Sigmoid colon (tissue), 7 donors: ENCODE measurements around the gene PRR22. TPM values are rescaled to one million over a fixed set of nuclear protein-coding genes. Genes with fewer than 3 reads are reported as not detected.

Experiments used
- DNase-seq: peaks from one replicate; pipeline ENCODE4 v3.0.0-alpha.2; 2019
- H3K27ac ChIP-seq, 4 donors: fragments of 200-600 bp; sonication (generic); one replicate each; pipeline ENCODE4 v1.5.1; 2016 to 2019; ENCODE audit warnings: mild to moderate bottlenecking in 1 of 4
- H3K27me3 ChIP-seq, 3 donors: fragments of 200-600 bp; sonication (generic); one replicate each; pipeline ENCODE4 v1.5.1; 2019; ENCODE audit warnings: mild to moderate bottlenecking in 1 of 3
- H3K36me3 ChIP-seq, 4 donors: fragments of 200-600 bp; sonication (generic); one replicate each; pipeline ENCODE4 v1.5.1; 2016 to 2019
- H3K4me1 ChIP-seq, 4 donors: fragments of 200-600 bp; sonication (generic); one replicate each; pipeline ENCODE4 v1.5.1; 2017 to 2019
- H3K4me3 ChIP-seq, 4 donors: fragments of 200-600 bp; sonication (generic); one replicate each; pipeline ENCODE4 v1.5.1; 2017 to 2019; ENCODE audit warnings: mild to moderate bottlenecking in 2 of 4, moderate library complexity in 1 of 4
- H3K9me3 ChIP-seq, 4 donors: fragments of 200-600 bp in 3 of 4; sonication (generic) in 3 of 4; one replicate each; pipeline versions ENCODE4 v1.5.1 to v1.6.1; 2013 to 2019
- EP300 ChIP-seq, 4 donors: sonication (generic); formaldehyde crosslinking; IDR thresholded peaks; one replicate each; pipeline ENCODE4 v1.6.1; 2017; ENCODE audit warnings: antibody characterized with exemption in 4 of 4
- POLR2A ChIP-seq, 2 donors: fragments of 450-650 bp; IDR thresholded peaks; one replicate each; pipeline ENCODE4 v1.6.1; 2016; ENCODE audit warnings: antibody characterized with exemption in 2 of 2, mild to moderate bottlenecking in 2 of 2, moderate library complexity in 2 of 2
- POLR2AphosphoS5 ChIP-seq, 4 donors: sonication (generic); formaldehyde crosslinking; IDR thresholded peaks; one replicate each; pipeline ENCODE4 v1.6.1; 2017; ENCODE audit warnings: antibody characterized with exemption in 4 of 4
- WGBS, 2 donors: extraction: QIAGEN DNeasy Blood & Tissue Kit; methylation state at CpG; one replicate each; pipeline ENCODE4 v1.1.7; 2013; 5-methylcytosine and 5-hydroxymethylcytosine counted together
- intact Hi-C: fragments of 100-400 bp; cut with DNase I; formaldehyde crosslinking; loops from one replicate; pipeline ENCODE4 v1.15.1; 2023
- polyA plus RNA-seq, 3 donors: library from polyadenylated mRNA; stranded (reverse); fragments of 200-250 nt; gene quantifications; one replicate each; pipeline ENCODE4 v1.2.3, GENCODE V29; 2013
- total RNA-seq, 4 donors: library from RNA; depleted of rRNA; stranded (reverse); fragments of >200 nt; gene quantifications; one replicate each; pipeline ENCODE4 v1.1.0, GENCODE V29; 2016
- TF ChIP-seq, protein P1 (sequence below), 4 experiments: fragments of 450-650 bp in 3 of 4; fragments of 200-600 bp in 1 of 4; IDR thresholded peaks; one replicate each; pipeline ENCODE4 v1.5.1; 2016 to 2019; ENCODE audit warnings: antibody characterized with exemption in 4 of 4, mild to moderate bottlenecking in 3 of 4, moderate library complexity in 2 of 4
- donor health status: healthy with polysubstance abuse.
- donor health status: Bipolar disorder and iron deficiency.
- donor health status: healthy.

PRR22 gene
- total and polyA plus RNA-seq, 7 donors, result 0.60 to 9.2 (median 0.90) TPM; not detected in 3

DNA sequence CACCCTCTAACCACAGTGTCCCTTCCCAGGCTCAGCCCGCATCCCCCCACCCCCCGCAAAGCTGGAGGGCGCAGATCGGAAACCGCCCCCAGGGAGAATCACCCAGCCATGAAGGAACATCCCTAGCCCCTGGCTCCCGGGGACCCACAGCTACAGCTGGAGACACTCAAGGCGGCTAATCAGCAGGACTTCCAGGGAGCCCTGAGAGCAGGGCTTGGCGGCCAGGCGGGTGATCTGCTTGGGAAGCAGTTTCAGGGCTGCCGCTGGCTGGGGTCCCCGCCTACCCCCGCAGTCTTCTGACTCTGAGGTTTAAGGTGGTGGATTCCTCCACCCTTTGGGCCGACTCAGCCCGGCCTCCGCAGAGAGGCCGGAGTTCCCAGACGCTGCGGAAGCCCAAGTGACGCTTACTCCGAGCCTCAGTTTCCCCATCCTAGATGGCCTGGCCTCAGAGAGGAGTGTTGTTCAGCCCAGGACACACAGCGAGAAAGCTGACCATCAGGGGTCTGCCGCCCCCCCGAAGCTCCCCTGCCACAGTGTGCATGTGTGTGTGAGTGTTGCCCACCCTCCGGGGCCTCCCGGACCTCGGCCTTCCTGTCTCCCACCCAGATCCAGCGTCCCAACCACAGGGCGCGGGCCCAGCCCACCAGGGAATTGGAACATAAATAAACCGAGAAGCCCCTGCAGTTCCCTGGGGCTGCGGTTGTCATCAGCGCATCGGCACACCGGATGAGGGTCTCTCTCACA, 45.2 kb upstream of the PRR22 start:
- Histone ChIP-seq H3K36me3 (no peaks in the 10 kb centered on the region), H3K9me3 (no peaks in the 10 kb centered on the region), H3K4me3 (peak overlapping the region; percentile 38 to 57 (median 48)), H3K27me3 (peaks cover 0 to 5% (median 0%) of the 10 kb centered on the region in 3 donors), H3K4me1 (peaks cover 0 to 35% (median 33%) of the 10 kb centered on the region in 4 donors), H3K27ac (peak overlapping the region; percentile 87 to 96 (median 92))
- WGBS, 2 donors, result 71 to 83% methylated on average over 34 of the region's 34 CpGs
- no peak for DNase-seq
- TF ChIP-seq EP300 (IDR thresholded peaks at IDR 0.05) (no peak), POLR2AphosphoS5 (IDR thresholded peaks at IDR 0.05) (no peak), POLR2A (IDR thresholded peaks at IDR 0.05) (no peak)
- TF ChIP-seq, protein P1, sequence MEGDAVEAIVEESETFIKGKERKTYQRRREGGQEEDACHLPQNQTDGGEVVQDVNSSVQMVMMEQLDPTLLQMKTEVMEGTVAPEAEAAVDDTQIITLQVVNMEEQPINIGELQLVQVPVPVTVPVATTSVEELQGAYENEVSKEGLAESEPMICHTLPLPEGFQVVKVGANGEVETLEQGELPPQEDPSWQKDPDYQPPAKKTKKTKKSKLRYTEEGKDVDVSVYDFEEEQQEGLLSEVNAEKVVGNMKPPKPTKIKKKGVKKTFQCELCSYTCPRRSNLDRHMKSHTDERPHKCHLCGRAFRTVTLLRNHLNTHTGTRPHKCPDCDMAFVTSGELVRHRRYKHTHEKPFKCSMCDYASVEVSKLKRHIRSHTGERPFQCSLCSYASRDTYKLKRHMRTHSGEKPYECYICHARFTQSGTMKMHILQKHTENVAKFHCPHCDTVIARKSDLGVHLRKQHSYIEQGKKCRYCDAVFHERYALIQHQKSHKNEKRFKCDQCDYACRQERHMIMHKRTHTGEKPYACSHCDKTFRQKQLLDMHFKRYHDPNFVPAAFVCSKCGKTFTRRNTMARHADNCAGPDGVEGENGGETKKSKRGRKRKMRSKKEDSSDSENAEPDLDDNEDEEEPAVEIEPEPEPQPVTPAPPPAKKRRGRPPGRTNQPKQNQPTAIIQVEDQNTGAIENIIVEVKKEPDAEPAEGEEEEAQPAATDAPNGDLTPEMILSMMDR (IDR thresholded peaks at IDR 0.05), result no peak
- intact Hi-C loops, result loop anchor here (2.0 kb wide), 2 partner anchors 51 to 61 kb away; no protein-coding TSS in a partner anchor

GRCh38 chr19:5828661-5829566, 44.4 kb upstream of the PRR22 start:
- peak; percentile 93 for DNase-seq
- no peaks in the 10 kb centered on the region for H3K36me3 ChIP-seq
- 16 to 67% methylated on average over 47 of the region's 47 CpGs for WGBS, 2 donors
- H3K9me3 ChIP-seq, result no peaks in the 10 kb centered on the region
- H3K27ac ChIP-seq, result peak overlapping the region; percentile 87 to 96 (median 92)
- peak overlapping the region; percentile 38 to 57 (median 48) for H3K4me3 ChIP-seq
- H3K27me3 ChIP-seq, result peaks cover 0 to 5% (median 0%) of the 10 kb centered on the region in 3 donors
- peaks cover 0 to 35% (median 33%) of the 10 kb centered on the region in 4 donors for H3K4me1 ChIP-seq
- TF ChIP-seq POLR2AphosphoS5 (IDR thresholded peaks at IDR 0.05) (peak; percentile 65 to 84 (median 78)), POLR2A (IDR thresholded peaks at IDR 0.05) (no peak), EP300 (IDR thresholded peaks at IDR 0.05) (peak in 2 of 4 donors; percentile 44 to 59)
- TF ChIP-seq, protein P1 (IDR thresholded peaks at IDR 0.05), result peak in 1 of 4 experiments; percentile 21
- intact Hi-C loops, result loop anchor here (2.0 kb wide), 2 partner anchors 52 to 62 kb away; no protein-coding TSS in a partner anchor

DNA sequence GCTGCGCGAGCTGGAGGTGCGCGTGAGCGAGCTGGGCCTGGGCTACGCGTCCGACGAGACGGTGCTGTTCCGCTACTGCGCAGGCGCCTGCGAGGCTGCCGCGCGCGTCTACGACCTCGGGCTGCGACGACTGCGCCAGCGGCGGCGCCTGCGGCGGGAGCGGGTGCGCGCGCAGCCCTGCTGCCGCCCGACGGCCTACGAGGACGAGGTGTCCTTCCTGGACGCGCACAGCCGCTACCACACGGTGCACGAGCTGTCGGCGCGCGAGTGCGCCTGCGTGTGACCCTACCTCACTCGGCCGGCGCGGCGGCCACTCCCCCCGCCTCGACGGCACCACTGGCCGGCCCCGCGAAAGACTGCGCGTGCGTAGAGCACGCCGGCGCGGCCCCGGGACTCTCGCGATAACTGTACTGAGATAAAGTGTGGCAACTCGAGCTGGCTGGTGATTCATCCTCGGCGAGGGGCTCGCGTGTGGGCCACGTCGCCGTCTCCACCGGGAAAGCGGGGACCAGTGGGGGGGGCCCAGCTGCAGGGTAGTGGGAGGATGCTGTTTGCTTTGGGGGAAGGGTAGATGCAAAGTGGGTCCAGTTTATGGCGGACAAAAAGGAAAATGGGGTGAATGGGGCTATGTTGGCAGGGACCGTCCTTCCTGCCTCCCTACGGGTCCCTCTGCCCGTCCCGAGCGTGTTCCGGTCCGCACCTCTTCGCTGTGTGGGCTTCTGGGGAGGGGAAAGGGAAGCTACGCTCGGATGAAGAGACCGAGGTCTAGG, 43.5 kb upstream of the PRR22 start:
- no peaks in the 10 kb centered on the region for H3K9me3 ChIP-seq
- TF ChIP-seq, protein P1 (IDR thresholded peaks at IDR 0.05), result no peak
- TF ChIP-seq POLR2AphosphoS5 (IDR thresholded peaks at IDR 0.05) (peak; percentile 96 to 98 (median 98)), POLR2A (IDR thresholded peaks at IDR 0.05) (peak; percentile 80 to 95), EP300 (IDR thresholded peaks at IDR 0.05) (peak in 1 of 4 donors; percentile 53)
- peak overlapping the region; percentile 38 to 57 (median 48) for H3K4me3 ChIP-seq
- H3K36me3 ChIP-seq, result no peaks in the 10 kb centered on the region
- DNase-seq, result peak; percentile 96
- intact Hi-C loops, result loop anchor here (2.0 kb wide), 2 partner anchors 53 to 63 kb away; no protein-coding TSS in a partner anchor
- peaks cover 0 to 5% (median 0%) of the 10 kb centered on the region in 3 donors for H3K27me3 ChIP-seq
- H3K27ac ChIP-seq, result peak overlapping the region; percentile 87 to 96 (median 92)
- peaks cover 0 to 35% (median 33%) of the 10 kb centered on the region in 4 donors for H3K4me1 ChIP-seq
- WGBS, 2 donors, result 3 to 10% methylated on average over 91 of the region's 91 CpGs

GRCh38 chr19:5827342-5827890, 42.9 kb upstream of the PRR22 start:
- peak overlapping the region in 3 of 4 donors; percentile 46 to 57 (median 51) for H3K4me3 ChIP-seq
- no peaks in the 10 kb centered on the region for H3K9me3 ChIP-seq
- H3K4me1 ChIP-seq, result peaks cover 0 to 39% (median 36%) of the 10 kb centered on the region in 4 donors
- H3K36me3 ChIP-seq, result no peaks in the 10 kb centered on the region
- WGBS, 2 donors, result 17 to 18% methylated on average over 37 of the region's 37 CpGs
- peaks cover 0 to 5% (median 0%) of the 10 kb centered on the region in 3 donors for H3K27me3 ChIP-seq
- peak overlapping the region; percentile 87 to 96 (median 92) for H3K27ac ChIP-seq
- no peak for DNase-seq
- TF ChIP-seq EP300 (IDR thresholded peaks at IDR 0.05) (no peak), POLR2A (IDR thresholded peaks at IDR 0.05) (no peak), POLR2AphosphoS5 (IDR thresholded peaks at IDR 0.05) (no peak)
- TF ChIP-seq, protein P1 (IDR thresholded peaks at IDR 0.05), result no peak
- intact Hi-C loops, result no loop called here
